ENCODE data around the gene PKLR.

DNA sequence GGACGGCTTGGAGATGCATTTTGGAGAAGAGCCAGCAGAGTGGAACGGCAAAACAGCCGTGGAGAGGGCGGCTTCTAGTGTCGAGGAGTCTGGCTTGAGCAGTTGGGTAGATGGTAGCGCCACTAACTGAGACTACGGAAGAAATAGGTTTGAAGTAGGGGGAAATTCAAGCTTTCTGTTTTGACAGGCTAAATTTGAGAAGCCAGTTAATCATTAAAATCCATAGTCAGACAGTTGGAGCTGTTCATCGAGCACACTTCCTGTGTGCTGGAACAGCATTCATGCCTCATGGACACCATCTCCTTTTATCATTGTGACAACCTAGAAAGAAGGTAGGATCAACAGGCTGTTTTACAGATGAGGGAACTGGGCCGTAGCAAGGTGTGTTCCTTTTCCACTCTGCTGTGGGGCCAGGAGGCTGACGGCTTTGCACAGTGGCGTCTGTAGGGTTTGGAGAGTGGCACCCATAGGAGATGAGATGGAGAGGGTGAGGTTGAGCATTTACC lies 3.4 kb upstream of the PKLR start:
- TF ChIP-seq GATA2 (IDR thresholded peaks at IDR 0.05; ENCODE audit: low read depth, low read length) (no peak), GATA3 (IDR thresholded peaks at IDR 0.05; ENCODE audit: low read depth, low read length) (no peak)
